Stomach (tissue), 9 donors: Measurements from ENCODE around the gene GPR158. TPM values are rescaled to one million over a fixed set of nuclear protein-coding genes. Genes with fewer than 3 reads are reported as not detected.

Source experiments
- DNase-seq, 2 donors: peaks; one replicate each; pipeline versions ENCODE4 v3.0.0 to v3.0.0-alpha.2; 2013 to 2019
- H3K27ac ChIP-seq, 5 donors: fragments of 200-600 bp in 4 of 5; sonication (generic) in 4 of 5; one replicate each; pipeline ENCODE4 v1.5.1; 2013 to 2019; ENCODE audit warnings: mild to moderate bottlenecking in 1 of 5, moderate library complexity in 1 of 5
- H3K27me3 ChIP-seq, 3 donors: fragments of 200-600 bp; sonication (generic); one replicate each; pipeline ENCODE4 v1.5.1; 2017 to 2019; ENCODE audit warnings: mixed run types in 1 of 3
- H3K36me3 ChIP-seq, 4 donors: fragments of 200-600 bp; sonication (generic); 1 replicate in 3 of 4; 2 replicates in 1 of 4; pipeline ENCODE4 v1.5.1; 2016 to 2019
- H3K4me1 ChIP-seq, 4 donors: fragments of 200-600 bp; sonication (generic); one replicate each; pipeline ENCODE4 v1.5.1; 2016 to 2019
- H3K4me3 ChIP-seq, 4 donors: fragments of 200-600 bp; sonication (generic) in 3 of 4; one replicate each; pipeline ENCODE4 v1.5.1; 2016 to 2019; ENCODE audit warnings: mild to moderate bottlenecking in 1 of 4
- H3K9me3 ChIP-seq, 4 donors: fragments of 200-600 bp; sonication (generic); one replicate each; pipeline ENCODE4 v1.5.1; 2016 to 2019
- CTCF ChIP-seq, 7 experiments: fragments of 450-650 bp in 4 of 7; fragments of 200-600 bp in 3 of 7; sonication (generic) in 3 of 7; IDR thresholded peaks; one replicate each; pipeline ENCODE4 v1.5.1; 2016 to 2019; ENCODE audit warnings: antibody characterized with exemption in 7 of 7, control low read depth in 2 of 7, mild to moderate bottlenecking in 1 of 7
- EP300 ChIP-seq: sonication (generic); formaldehyde crosslinking; IDR thresholded peaks from one replicate; pipeline ENCODE4 v1.6.1; 2017; ENCODE audit warnings: antibody characterized with exemption
- POLR2A ChIP-seq, 4 donors: fragments of 450-650 bp; IDR thresholded peaks; one replicate each; pipeline ENCODE4 v1.6.1; 2016; ENCODE audit warnings: antibody characterized with exemption in 4 of 4, control low read depth in 2 of 4, mild to moderate bottlenecking in 1 of 4, moderate library complexity in 1 of 4
- POLR2AphosphoS5 ChIP-seq, 3 donors: sonication (generic); formaldehyde crosslinking; IDR thresholded peaks; one replicate each; pipeline ENCODE4 v1.6.1; 2016; ENCODE audit warnings: antibody characterized with exemption in 3 of 3
- WGBS, 5 donors: extraction: QIAGEN DNeasy Blood & Tissue Kit in 3 of 5; methylation state at CpG; one replicate each; pipeline versions ENCODE4 v1.1.5 to v1.1.7; 2013 to 2018; 5-methylcytosine and 5-hydroxymethylcytosine counted together
- intact Hi-C: fragments of 100-400 bp; cut with DNase I; formaldehyde crosslinking; loops from one replicate; pipeline ENCODE4 v1.15.1; 2023; ENCODE audit warnings: low total_unique reads
- polyA plus RNA-seq, 3 donors: library from polyadenylated mRNA; stranded (reverse); fragments of 200-250 nt; gene quantifications; one replicate each; pipeline ENCODE4 v1.2.3, GENCODE V29; 2013
- total RNA-seq, 5 donors: library from RNA; depleted of rRNA; stranded (reverse); fragments of >200 nt; gene quantifications; one replicate each; pipeline versions ENCODE4 v1.1.0 to v1.2.3, GENCODE V29; 2014 to 2016
- donor health status: healthy with polysubstance abuse.
- donor health status: Bipolar disorder and iron deficiency.
- donor health status: healthy.

Gene GPR158
- total and polyA plus RNA-seq, 8 donors, result 0.05 to 1.1 (median 0.20) TPM; not detected in 4

DNA sequence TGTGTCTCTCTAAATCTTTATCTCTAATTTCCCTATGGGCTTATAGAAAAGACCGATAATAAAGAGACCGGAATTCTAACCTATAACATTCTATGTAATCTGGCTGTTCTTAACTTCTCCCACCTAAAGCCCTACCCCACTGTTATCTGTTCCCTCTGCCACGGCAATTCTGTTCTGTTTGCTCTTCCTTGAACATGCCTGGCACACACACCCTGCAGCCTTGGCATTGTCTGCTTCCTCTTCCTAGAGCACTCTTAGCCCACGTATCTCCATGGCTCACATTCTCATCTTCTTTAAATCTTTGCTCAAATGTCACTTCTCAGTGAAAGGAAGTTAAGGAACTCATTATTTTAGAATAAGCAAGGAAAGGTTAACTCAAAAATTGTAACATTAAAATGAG lies 309.2 kb downstream of the GPR158 start:
- Histone ChIP-seq H3K4me3 (no peak overlapping the region), H3K9me3 (peaks cover 0 to 12% (median 5%) of the 10 kb centered on the region in 4 donors), H3K4me1 (no peaks in the 10 kb centered on the region), H3K27me3 (no peaks in the 10 kb centered on the region), H3K27ac (no peak overlapping the region), H3K36me3 (no peaks in the 10 kb centered on the region)
- DNase-seq, result no peak
- TF ChIP-seq POLR2AphosphoS5 (IDR thresholded peaks at IDR 0.05), result no peak
- no peak for TF ChIP-seq POLR2A (IDR thresholded peaks at IDR 0.05)
- TF ChIP-seq EP300, result no peak
- TF ChIP-seq CTCF (IDR thresholded peaks at IDR 0.05), result no peak
- 36 to 67% (median 61%) methylated on average over 4 of the region's 4 CpGs for WGBS, 5 donors
- intact Hi-C loops, result no loop called here

DNA sequence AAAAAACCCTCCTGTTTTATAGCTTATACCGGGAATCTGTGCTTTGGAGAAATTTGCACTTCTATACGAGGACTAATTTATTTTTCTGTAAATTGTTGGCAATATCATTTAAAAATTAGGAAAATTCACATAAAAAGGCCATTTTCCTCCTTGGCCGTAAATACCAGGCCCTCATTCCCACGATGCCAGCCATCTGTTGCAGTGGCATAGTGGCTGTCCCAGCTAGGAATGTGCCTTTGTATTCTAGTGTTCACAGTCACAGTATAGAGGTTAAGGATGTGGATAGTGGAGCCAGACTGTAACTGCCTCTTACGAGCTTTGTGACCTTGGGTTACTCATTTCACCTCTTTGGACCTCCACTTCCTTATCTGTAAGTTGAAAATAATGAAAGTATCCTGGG lies 312.5 kb downstream of the GPR158 start:
- WGBS, 5 donors, result 78 to 87% (median 83%) methylated on average over 5 of the region's 5 CpGs
- DNase-seq, result no peak
- H3K27me3 ChIP-seq, result no peaks in the 10 kb centered on the region

GRCh38 chr10:25492040-25492439 lies 317.2 kb downstream of the GPR158 start:
- H3K9me3 ChIP-seq, result no peaks in the 10 kb centered on the region
- intact Hi-C loops, result no loop called here
- H3K36me3 ChIP-seq, result no peaks in the 10 kb centered on the region
- H3K27me3 ChIP-seq, result no peaks in the 10 kb centered on the region
- TF ChIP-seq POLR2AphosphoS5 (IDR thresholded peaks at IDR 0.05), result no peak
- TF ChIP-seq CTCF (IDR thresholded peaks at IDR 0.05), result no peak
- TF ChIP-seq EP300, result no peak
- TF ChIP-seq POLR2A (IDR thresholded peaks at IDR 0.05), result no peak
- H3K4me3 ChIP-seq, result no peak overlapping the region
- H3K4me1 ChIP-seq, result no peaks in the 10 kb centered on the region
- DNase-seq, result no peak
- WGBS, 5 donors, result 71 to 100% (median 95%) methylated on average over 1 of the region's 1 CpG
- H3K27ac ChIP-seq, result no peak overlapping the region

More for the DNA sequence above, 312.5 kb downstream of the GPR158 start:
- Histone ChIP-seq H3K36me3 (no peaks in the 10 kb centered on the region), H3K27ac (no peak overlapping the region), H3K4me3 (no peak overlapping the region), H3K4me1 (no peaks in the 10 kb centered on the region), H3K9me3 (peaks cover 0 to 12% (median 4%) of the 10 kb centered on the region in 4 donors)
- intact Hi-C loops, result no loop called here
- TF ChIP-seq EP300 (no peak), POLR2A (IDR thresholded peaks at IDR 0.05) (no peak), CTCF (IDR thresholded peaks at IDR 0.05) (no peak), POLR2AphosphoS5 (IDR thresholded peaks at IDR 0.05) (no peak)

GRCh38 chr10:25492680-25493079 lies 317.9 kb downstream of the GPR158 start:
- Histone ChIP-seq H3K36me3 (no peaks in the 10 kb centered on the region), H3K9me3 (no peaks in the 10 kb centered on the region), H3K4me1 (no peaks in the 10 kb centered on the region), H3K4me3 (no peak overlapping the region), H3K27me3 (no peaks in the 10 kb centered on the region), H3K27ac (no peak overlapping the region)
- DNase-seq, result no peak
- TF ChIP-seq CTCF (IDR thresholded peaks at IDR 0.05) (no peak), POLR2A (IDR thresholded peaks at IDR 0.05) (no peak), POLR2AphosphoS5 (IDR thresholded peaks at IDR 0.05) (no peak), EP300 (no peak)
- intact Hi-C loops, result no loop called here
